HEK293 (cell line): Measurements from ENCODE around the gene HSD17B1.

Experiments used
- GLI4 ChIP-seq: fragments of 450-650 bp; formaldehyde crosslinking; IDR thresholded peaks from 2 replicates; pipeline ENCODE4 v1.5.1; 2016; ENCODE audit warnings: missing biosample characterization, missing genetic modification characterization
- GLIS2 ChIP-seq: fragments of 450-650 bp; formaldehyde crosslinking; IDR thresholded peaks from 2 replicates; pipeline ENCODE4 v1.5.1; 2016; ENCODE audit warnings: missing biosample characterization, missing genetic modification characterization
- HOXC10 ChIP-seq: sonication (generic); formaldehyde crosslinking; IDR thresholded peaks from 2 replicates; pipeline ENCODE4 v1.8.1; 2023; ENCODE audit warnings: mild to moderate bottlenecking, missing genetic modification reagents
- OSR2 ChIP-seq: fragments of 450-650 bp; formaldehyde crosslinking; IDR thresholded peaks from 2 replicates; pipeline ENCODE4 v1.5.1; 2016; ENCODE audit warnings: missing biosample characterization, missing genetic modification characterization
- PRDM10 ChIP-seq: fragments of 450-650 bp; formaldehyde crosslinking; IDR thresholded peaks from 2 replicates; pipeline ENCODE4 v1.5.1; 2016; ENCODE audit warnings: missing biosample characterization, missing genetic modification characterization
- SALL2 ChIP-seq: fragments of 450-650 bp; formaldehyde crosslinking; IDR thresholded peaks from 2 replicates; pipeline ENCODE4 v1.5.0; 2017; ENCODE audit warnings: missing biosample characterization, mild to moderate bottlenecking, missing genetic modification characterization, borderline replicate concordance
- SP2 ChIP-seq: fragments of 450-650 bp; formaldehyde crosslinking; IDR thresholded peaks from 2 replicates; pipeline ENCODE4 v1.5.1; 2016; ENCODE audit warnings: missing biosample characterization, missing genetic modification characterization
- WT1 ChIP-seq: fragments of 450-650 bp; formaldehyde crosslinking; IDR thresholded peaks from 2 replicates; pipeline ENCODE4 v1.5.1; 2016; ENCODE audit warnings: missing biosample characterization, missing genetic modification characterization
- ZBTB26 ChIP-seq: fragments of 450-650 bp; formaldehyde crosslinking; optimal IDR thresholded peaks from 2 replicates; pipeline ENCODE3; 2016; ENCODE audit warnings: missing biosample characterization, mild to moderate bottlenecking, missing genetic modification characterization
- ZFP69B ChIP-seq: fragments of 450-650 bp; formaldehyde crosslinking; IDR thresholded peaks from 2 replicates; pipeline ENCODE4 v1.5.1; 2016; ENCODE audit warnings: missing biosample characterization, missing genetic modification characterization
- ZNF112 ChIP-seq: fragments of 450-650 bp; formaldehyde crosslinking; IDR thresholded peaks from 2 replicates; pipeline ENCODE4 v1.5.0; 2017; ENCODE audit warnings: missing biosample characterization, missing genetic modification characterization
- ZNF23 ChIP-seq: fragments of 450-650 bp; formaldehyde crosslinking; IDR thresholded peaks from 2 replicates; pipeline ENCODE4 v1.5.1; 2016; ENCODE audit warnings: missing biosample characterization, missing genetic modification characterization, borderline replicate concordance
- ZNF37A ChIP-seq: fragments of 450-650 bp; IDR thresholded peaks from 2 replicates; pipeline ENCODE4 v1.5.1; 2018; ENCODE audit warnings: missing biosample characterization, missing genetic modification characterization
- ZNF514 ChIP-seq: fragments of 450-650 bp; formaldehyde crosslinking; IDR thresholded peaks from 2 replicates; pipeline ENCODE4 v1.5.1; 2016; ENCODE audit warnings: missing biosample characterization, missing genetic modification characterization
- ZNF561 ChIP-seq: fragments of 450-650 bp; IDR thresholded peaks from 2 replicates; pipeline ENCODE4 v1.5.1; 2018; ENCODE audit warnings: missing biosample characterization, missing genetic modification characterization, borderline replicate concordance
- ZNF645 ChIP-seq: fragments of 450-650 bp; formaldehyde crosslinking; IDR thresholded peaks from 2 replicates; pipeline ENCODE4; 2016; ENCODE audit warnings: missing biosample characterization, missing genetic modification characterization
- ZNF704 ChIP-seq: fragments of 450-650 bp; formaldehyde crosslinking; IDR thresholded peaks from 2 replicates; pipeline ENCODE4 v1.5.1; 2016; ENCODE audit warnings: missing biosample characterization, missing genetic modification characterization
- ZNF837 ChIP-seq: fragments of 450-650 bp; formaldehyde crosslinking; IDR thresholded peaks from 2 replicates; pipeline ENCODE4 v1.5.1; 2016; ENCODE audit warnings: missing biosample characterization, missing genetic modification characterization
- TF ChIP-seq, protein P1 (sequence below): fragments of 450-650 bp; formaldehyde crosslinking; IDR thresholded peaks from 2 replicates; pipeline ENCODE4 v1.5.1; 2016; ENCODE audit warnings: missing biosample characterization, missing genetic modification characterization

HSD17B1 gene

DNA sequence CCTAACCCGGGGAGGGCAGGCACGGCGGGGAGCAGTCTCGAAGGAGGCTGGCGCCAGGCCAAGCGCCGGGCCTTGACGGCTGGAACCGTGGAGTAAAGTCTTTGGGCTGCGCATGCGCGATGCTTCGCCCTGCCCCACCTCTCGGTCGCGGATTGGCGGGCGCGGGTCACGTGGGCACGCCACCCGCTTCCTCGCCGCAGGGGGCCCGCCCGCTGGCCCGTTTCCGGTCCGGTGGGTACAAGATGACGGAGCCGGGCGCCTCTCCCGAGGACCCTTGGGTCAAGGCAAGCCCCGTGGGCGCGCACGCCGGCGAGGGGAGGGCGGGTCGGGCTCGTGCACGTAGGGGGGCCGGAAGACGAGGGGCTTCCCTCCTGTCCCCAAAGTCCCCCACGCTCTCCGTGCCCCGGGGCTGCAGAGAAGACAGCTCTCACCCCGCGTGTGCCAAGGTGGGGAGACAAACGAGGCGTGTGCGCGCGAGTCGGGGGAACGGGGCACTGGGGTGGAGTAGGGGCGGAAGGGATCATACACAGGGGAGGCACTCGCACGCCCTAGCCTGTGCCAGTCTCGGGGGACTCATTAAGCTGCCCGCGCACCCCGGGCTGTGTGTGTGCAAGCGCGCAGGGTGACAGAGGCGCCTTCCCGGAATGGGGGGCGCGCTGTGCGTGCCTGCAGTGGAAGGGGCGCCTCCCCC is 14.3 kb downstream of the HSD17B1 start, which contains the start of gene MLX (continued):
- TF ChIP-seq PRDM10 (tag by site-specific recombination) (peak; percentile 97), OSR2 (tag by site-specific recombination) (no peak), GLIS2 (tag by site-specific recombination) (peak; percentile 93), ZNF704 (tag by site-specific recombination) (no peak), ZNF561 (no peak; the same call in 1 of the 2 replicates), GLI4 (tag by site-specific recombination) (peak; percentile 58; the same call in 1 of the 2 replicates), ZNF514 (tag by site-specific recombination) (no peak), ZBTB26 (peak; percentile 100), ZNF645 (tag by site-specific recombination) (no peak), SALL2 (tag by site-specific recombination) (no peak), ZNF23 (tag by site-specific recombination) (no peak), ZNF112 (tag by site-specific recombination) (no peak), ZNF837 (tag by site-specific recombination) (no peak), ZNF37A (tag by site-specific recombination) (no peak), WT1 (tag by site-specific recombination) (peak; percentile 54; the same call in 1 of the 2 replicates), ZFP69B (tag by site-specific recombination) (no peak), SP2 (tag by site-specific recombination) (peak; percentile 83), HOXC10 (CRISPR knock-in tag) (no peak)
- TF ChIP-seq, protein P1, sequence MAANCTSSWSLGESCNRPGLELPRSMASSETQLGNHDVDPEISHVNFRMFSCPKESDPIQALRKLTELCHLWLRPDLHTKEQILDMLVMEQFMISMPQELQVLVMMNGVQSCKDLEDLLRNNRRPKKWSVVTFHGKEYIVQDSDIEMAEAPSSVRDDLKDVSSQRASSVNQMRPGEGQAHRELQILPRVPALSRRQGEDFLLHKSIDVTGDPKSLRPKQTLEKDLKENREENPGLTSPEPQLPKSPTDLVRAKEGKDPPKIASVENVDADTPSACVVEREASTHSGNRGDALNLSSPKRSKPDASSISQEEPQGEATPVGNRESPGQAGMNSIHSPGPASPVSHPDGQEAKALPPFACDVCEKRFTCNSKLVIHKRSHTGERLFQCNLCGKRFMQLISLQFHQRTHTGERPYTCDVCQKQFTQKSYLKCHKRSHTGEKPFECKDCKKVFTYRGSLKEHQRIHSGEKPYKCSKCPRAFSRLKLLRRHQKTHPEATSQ (tag by site-specific recombination) = no peak
